ENCODE measurements around the gene VTN. TPM values are rescaled to one million over a fixed set of nuclear protein-coding genes. Genes with fewer than 3 reads are reported as not detected.
"Not testable (repeated sequence)": the region's sequence is repeated elsewhere in the genome, so short reads cannot be mapped to it uniquely, and the experiment has no call there.

VTN gene
- polyA plus RNA-seq, 12 donors = 0.34 to 13.8 (median 0.63) TPM; not detected in 2

DNA sequence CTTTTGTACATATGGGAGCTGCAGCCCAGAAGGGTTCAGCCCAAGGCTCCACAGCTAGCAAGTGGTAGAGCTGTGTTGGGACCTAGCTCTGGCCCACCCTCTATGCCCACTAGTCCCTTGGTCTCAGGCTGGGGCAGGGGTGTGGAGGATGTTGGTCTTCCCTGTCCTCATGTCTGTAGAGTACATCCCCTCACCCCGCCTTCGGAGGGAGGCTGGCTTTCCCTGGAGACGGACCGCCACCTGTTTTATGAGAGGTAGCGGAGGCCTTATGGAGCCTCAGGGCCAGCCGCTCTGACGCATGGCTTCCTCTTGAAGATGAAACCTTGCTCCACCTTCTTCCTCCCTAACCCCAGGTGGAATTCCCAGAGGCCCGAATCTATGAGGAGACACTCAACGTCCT is 26.1 kb downstream of the VTN start:
- DNase-seq = no peak

DNA sequence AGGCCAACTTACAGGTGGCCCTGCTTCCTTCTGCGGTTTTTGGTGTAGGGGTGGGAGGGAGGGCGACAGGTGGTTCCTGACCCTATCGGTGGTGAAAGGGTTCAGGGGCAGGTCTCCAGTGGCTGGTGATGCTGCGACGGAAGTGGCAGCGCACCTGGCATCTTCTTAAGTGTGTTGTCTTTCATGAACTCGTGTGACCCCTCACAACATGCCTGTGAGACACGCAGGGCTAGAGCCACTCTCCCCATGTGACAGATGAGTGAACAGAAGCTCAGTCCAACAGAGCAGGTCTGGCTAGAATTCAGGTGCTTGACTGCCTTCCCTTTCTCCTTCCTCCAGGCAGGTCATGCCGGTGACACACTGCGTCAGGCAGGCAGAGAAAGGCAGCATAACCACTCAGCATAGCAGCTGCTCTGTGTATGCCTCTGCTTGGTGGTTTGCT is 26.6 kb downstream of the VTN start:
- DNase-seq = no peak

DNA sequence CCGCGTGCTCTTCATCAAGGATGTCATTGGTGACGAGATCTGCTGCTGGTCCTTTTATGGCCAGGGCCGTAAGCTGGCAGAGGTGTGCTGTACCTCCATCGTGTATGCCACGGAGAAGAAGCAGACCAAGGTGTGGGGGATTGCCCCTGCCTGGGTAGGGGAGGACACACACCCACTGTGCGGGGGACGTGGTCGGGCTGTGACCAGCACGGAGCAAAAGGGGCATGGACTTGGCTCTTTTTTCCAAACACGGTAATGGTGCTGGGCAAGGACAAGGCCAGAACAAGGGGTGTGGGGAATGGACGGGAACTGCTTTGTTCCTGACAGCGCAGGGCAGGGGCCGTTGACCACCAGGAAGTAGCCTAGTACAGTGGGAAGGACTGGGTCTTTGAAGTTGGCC is 27.8 kb downstream of the VTN start:
- no peak for DNase-seq

DNA sequence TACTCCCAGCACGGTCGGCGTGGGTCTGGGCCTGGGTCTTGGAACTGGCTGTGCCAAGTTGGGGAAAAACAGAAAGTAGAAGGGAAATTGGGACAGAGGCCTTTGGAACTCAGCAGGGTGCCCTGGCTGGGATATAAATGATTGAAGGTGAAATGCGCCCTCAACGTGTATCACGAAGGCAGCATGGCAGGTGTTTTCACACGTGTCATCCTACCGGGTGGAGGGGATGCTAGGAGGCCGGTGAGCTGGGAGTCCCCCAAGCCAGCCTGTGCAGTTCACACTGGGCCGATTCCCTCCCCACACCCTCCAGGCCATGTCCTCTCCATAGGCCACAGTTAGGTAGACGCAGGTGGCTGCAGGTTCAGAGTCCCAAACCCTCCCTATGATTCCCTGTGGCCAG is 28.6 kb downstream of the VTN start:
- DNase-seq = no peak

DNA sequence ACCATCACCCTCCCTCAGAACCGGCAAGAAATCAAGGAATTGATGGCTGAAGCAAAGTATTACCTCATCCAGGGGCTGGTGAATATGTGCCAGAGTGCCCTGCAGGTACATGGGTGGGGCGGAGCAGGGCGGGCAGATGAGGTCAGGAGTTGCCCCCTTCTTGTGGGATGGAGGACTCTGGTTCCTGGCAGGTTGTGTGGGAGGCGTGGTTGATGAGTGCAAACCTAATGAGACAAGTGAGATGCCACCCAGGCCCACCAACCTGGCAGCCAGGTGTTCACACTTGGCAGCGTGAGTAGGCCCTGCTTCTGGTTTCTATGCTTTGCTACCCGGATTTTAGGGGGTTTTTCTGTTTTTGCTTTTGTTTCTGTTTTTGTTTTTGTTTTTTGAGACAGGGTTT is 29.7 kb downstream of the VTN start:
- no peak for DNase-seq

DNA sequence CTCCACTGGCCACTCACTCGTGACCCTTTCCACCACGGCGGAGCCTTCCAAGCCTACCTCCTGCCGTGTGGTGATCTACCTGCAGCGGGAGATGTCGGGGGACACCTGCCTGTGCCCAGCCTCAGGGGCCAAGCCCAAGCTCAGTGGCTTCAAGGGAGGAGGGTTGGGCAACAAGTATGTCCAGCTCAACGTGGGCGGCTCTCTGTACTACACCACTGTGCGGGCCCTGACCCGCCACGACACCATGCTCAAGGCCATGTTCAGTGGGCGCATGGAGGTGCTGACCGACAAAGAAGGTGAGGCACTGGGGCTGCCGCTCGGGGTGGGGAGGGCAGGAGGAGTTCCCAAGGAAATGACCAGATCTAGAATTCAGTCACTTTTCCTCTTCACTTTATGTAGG is 30.7 kb downstream of the VTN start:
- no peak for DNase-seq

DNA sequence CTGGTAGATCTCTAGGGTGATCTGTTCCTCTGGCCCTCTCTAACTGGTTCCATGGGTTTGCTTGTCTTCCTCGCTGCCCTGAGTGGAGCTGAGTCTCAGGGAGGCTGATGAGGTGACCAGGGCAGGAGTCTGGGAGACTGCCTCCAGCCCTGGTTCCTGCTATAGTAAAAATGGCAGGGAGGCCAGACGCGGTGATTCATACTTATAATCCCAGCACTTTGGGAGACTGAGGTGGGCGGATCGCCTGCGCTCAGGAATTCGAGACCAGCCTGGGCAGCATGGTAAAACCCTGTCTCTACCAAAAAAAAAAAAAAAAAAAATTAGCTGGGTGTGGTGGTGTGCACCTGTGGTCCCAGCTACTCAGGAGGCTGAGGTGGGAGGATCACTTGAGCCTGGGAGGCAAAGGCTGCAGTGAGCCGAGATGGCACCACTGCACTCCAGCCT is 31.3 kb downstream of the VTN start:
- not testable (repeated sequence) for DNase-seq

DNA sequence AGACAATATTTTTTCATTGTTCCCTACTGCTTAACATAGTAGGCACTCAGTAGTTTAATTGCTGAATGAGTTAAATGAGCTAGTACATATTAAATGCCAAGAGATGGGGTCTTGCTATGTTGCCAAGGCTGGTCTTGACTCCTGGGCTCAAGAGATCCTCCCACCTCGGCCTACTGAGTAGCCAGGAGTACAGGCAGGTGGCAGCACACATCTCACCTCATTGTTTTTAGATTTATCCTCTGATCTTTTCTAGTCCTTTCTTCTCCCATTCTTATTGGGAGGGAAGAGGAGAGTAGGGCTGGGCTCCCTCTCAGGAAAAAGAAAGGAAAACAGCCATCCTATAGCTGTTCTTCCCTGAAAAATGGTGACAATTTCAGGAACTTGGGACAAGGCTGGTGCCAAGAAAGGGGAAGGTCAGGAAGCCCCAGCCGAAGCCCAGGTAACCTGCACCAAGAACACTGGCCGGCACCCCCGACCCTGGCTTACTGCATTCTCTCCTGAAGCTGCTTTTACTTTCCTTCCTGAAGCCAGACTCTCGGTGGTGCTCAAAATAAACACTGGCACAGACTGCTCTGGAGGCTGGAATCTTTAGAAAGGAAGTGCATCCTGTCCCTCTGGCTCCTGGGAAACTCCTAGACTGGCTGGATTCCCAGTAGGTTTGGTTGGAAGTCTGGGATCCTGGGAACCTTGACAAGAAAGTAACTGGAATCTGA is 31.9 kb downstream of the VTN start:
- no peak for DNase-seq

DNA sequence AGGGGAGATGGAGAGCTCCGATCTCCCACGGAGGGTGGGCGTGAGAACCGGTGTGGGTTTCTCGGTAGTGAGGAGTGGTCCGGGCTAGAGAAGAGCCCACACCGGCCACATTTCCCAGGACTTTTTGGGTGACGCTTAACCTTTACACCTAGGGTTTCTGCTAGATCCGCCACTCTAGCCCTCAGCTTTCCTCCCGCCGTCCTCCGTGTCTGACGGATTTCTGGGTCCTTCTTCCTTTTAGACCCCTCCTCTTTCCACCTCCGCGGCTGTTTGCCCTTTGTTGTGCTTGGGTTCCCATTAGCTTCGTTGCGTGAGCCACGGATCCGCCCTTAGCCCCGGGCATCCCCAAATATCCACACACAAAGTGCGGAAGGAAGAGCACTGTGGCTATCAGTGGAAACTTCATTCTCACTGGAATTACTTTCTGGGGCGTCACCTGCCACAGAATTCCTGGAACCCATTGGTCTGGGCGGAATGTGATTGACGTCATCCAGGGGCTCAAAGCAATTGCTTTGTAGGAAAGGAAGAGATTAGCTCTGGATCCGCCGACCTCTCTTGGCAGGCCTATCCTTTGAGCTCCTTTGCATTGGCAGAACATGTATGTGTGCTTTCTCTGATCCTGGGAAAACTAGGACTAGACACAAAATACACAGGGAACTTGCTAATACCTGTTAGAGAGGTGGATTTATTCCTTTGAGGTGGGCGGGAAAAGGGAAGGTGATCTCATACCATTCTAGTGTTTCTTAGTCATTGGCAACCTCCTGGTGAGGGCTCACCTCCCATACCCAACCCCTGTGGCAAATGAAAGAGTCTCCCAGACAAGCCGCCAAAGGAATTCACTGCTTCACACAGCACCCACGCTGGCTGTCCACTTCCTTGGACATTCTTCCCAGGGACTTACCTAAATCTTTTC is 33.9 kb downstream of the VTN start:
- peak; percentile 57 for DNase-seq

DNA sequence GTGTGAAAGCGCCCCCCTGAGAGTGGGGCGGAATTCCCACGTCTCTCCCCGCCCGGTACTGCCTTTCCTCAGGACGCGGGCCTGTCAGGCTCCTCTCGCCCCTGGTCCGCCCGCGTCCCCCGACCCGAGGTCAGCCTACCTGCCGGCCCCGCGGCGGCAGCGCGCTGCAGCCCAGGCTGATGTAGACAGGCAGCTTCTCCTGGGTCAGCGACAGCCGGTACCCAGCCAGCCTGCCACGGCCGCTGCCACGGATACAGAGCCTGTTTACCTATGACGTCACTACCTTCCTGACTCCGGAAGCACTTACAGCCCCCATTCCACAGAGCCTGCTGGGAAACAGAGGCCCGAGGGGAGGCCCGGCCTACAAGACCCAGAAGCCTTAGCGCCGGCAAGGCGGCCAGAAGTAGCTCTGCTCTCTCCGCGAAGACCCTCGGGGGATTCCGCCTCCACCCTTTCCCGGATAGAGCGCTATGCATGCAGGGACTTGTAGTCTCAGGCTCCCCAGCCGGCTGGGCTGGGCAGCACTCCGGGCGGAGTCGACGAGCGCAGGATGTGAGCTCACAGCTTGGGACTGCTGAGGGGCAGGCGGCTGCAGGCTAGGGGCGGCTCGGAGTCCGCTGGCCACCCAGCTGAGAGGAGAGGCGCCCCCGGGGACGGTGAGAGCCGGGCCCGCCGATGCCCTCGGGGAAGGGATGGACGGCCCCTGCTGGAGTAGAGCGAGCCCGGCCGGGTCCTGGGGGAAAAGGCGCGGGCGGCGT is 34.7 kb downstream of the VTN start, which contains the start of the genes IFT20 and TNFAIP1:
TSS of gene IFT20 (minus strand) at position 272 of the 758 bp plus-strand sequence. CDS start 3,487 bp downstream, outside the sequence.
TSS of gene TNFAIP1 (plus strand) at position 561 of the 758 bp plus-strand sequence. CDS start 3,761 bp downstream, outside the sequence.
- peak; percentile 100 for DNase-seq

DNA sequence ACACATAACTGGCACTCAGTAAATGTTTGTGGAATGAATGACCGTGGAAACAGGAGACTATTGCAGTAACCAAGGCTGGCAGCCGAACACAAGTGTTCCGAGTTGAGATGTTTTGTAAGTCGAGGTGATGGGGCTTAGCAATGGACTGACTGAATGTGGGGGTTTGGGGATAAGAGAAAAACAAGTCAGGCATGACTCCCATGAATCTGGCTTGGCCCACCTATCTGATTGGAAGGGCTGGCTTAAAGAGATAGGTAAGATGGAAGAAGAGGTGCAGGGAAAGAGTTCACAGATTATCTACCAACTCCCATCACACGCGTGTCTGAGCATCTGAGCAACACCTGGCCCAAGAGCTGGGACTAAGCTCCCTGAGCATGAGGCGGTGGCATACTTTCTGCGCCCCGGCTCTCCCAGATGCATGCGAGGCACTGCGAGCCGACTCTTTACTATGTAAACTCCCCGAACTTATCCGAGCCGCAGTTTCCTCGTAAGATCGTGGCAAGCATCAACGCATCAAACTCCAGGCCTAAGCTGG is 35.4 kb downstream of the VTN start:
- no peak for DNase-seq

DNA sequence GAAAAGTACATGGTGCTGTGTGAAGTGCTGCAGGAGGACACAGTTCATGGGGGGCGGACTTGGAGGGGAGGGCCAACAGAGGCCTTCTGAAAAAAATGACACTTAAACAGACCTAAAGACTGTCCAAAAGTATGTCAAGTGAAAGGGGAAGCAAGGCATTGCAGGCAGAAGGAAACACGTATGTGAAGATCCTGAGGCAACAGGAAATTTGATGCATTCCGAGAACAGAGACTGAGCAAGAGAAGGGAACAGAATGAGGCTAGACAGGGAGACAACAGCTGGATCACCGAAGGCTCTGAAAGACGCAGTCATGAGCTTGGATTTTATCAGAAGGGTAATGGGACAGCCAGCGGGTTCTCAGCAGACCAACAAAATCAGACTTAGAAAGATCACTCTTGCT is 35.9 kb downstream of the VTN start:
- no peak for DNase-seq

DNA sequence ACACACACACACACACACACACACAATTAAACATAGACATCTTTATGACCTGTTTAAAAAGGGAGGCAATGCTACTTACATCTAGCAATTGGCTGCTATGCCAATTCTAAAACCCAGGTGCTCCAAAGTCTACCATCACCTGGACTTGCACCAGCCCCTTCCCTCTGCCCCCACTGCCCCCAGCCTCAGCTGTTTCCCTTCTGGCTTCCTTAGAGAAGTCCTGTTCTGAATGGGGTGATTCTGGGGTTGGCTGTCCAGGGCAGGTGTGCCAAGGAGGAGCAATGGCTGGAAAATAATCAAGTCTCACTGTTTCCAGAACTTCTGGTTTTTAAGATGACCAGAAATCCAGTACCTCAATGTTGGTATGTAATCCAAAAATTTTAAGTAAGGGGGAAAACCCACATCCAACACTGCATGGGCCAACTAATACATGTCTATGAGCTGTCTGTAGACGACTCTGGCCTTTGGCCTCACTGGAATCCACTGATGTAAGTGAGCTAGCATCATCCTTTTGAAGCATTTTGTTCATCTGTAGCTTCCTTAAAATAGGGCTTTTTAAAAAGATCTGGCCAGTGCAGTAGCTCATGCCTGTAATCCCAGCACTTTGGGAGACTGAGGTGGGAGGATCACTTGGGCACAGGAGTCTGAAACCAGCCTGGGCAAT is 36.9 kb downstream of the VTN start:
- DNase-seq = no peak

DNA sequence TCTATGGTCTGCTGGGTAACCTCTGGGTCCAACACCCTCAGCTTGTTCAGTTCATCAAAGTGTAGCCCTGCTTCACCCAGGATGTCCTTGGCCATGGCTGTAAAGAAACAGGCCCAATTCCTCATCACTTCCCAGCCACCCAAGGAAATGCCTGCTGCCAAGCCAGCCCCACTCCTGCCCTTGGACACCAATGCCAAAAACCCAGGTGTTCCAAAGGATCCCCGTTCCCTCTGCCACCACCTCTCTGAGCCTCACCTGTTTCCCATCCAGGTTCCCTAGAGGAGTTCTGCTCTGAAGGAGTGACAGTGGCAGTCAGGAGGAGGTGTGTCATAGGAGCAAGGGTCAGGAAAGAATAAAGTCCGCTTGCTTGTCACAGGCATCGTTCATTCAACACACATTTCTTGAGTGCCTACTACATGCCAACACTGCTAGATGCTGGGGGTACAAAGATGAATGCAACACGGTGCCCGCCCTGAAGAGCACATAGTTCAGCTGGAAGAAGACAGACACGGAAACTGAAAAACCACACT is 38.2 kb downstream of the VTN start:
- no peak for DNase-seq

DNA sequence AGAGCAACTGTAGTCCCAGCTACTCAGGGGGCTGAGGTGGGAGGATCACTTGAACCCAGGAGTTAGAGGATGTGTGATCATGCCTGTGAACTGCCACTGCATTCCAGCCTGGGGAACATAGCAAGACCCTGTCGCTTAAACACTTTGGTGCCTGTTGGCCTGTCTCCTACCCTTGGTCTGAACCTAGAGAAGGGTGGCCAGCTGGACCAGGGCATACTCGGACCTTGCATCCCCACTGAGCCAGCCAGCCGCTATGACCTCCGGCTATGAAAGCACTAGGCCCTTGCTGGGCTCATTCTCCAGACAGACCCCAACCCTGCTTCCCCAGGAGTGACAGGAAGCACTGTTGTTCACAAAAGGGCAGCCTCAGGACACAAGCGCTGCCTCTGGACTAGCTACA is 39.4 kb downstream of the VTN start:
- DNase-seq = no peak

DNA sequence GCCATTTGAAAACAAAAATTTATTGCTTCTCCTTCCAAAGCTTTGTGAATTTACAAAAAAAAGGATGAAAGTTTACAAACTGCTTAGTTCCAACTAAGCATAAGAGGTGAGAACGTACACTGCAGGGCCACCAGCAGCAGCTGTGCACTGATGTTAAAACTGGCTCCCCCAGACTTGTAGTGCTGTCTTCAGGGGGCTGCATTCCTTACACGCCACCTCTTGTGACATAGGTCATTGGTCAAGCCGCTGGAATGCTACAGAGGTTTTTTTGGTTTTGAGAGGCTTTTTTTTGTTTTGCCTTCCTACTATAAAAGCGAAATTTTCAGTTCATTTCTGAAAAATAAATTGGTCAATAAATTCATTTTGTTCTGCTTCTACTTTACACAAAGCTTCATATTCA is 41.8 kb downstream of the VTN start:
- no peak for DNase-seq

DNA sequence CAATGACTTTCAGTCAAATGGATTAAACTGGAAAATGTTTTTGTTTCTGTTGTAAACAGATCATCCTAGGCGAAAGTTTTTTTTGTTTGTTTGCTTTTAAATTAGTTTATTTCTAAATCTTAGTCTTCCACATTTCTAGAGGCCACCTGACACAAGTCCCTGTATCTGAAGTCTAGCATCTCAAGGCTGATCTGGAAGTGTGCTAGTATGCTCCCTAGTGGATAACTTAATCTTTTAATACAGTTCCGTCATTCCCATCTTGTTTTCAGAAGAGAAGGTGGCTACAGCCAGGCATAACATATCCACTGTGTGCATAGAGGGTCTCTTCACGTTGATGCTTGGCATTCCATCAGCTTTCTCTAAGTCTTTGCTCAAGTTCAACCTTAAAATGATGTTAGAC is 42.4 kb downstream of the VTN start:
- no peak for DNase-seq

DNA sequence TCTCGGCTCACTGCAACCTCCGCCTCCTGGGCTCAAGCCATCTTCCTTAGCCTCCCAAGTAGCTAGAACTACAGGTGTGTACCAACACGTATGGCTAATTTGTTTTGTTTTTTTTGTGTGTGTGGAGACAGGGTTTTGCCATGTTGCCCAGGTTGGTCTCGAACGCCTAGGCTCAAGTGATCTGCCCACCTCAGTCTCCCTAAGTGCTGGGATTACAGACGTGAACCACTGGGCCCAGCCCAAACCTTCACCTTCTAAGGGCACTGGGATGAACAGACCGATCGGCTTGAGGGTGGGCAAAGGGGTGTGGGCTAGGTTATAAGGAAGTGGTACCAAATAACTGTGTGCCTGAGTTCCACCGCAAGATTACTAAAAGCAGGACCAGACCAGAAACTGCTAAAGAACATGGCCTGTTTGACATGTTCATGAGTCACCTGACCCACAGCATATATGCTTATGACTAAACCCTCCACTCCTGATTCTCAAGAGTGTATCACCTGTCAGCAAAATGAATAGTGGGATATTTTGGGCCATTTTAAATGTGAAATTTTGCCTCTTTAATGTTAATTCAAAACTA is 43.0 kb downstream of the VTN start:
- no peak for DNase-seq

DNA sequence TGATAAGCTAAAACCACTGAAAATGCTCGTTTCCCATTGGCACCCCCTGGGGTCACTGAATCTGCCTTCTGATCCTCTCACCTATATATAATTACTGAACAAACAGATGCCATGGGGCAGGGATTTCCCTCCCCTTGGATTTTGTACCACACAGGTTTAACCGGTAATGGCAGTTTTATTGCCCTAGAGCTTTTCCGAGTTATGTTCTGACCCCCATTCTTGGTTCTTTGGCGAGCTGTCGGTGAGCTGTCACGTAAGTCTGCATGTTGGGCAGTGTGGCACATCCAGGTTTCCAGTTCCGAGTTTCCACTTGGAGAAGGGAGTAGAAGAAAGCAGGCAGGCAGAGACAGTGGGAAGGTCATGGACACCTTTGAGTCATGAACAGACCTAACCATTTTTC is 44.0 kb downstream of the VTN start:
- DNase-seq = no peak

DNA sequence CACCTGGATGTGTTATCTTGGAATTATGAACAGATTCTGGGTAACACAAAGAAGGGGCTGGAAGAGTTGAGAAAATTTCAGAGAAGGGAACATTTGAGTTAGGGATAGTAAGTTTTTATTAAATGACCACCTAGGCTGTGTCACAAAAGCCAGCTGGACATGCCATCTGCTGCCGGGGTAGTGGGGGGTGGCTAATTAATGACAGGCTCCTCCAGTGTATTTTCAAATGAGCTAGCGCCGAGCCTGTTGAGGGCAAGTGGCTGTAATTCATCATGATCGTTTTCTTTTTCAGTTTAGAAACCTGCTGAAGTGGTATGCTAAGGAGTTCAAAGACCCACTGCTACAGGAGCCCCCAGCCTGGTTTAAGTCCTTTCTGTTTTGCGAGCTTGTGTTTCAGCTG is 44.9 kb downstream of the VTN start:
- DNase-seq = no peak

DNA sequence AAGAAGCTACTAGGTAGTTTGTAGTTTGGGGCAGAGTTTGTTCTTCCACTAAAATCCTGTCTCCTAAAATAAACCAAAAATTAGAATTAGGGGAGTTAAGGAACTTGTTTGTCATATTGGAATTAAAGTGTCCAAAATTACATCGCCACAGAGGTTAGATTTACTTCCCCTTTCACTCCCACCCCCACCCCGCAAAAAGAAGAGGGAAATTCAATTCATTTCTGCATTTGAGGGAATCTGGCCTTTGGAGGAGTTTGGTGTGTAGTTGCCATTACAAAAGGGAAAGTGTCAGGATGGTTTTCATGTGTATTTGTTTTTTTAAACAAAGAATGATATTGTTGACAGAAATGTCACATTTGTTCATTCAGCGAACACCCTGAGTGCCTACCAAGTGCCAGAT is 45.3 kb downstream of the VTN start:
- DNase-seq = no peak
